NB4 (cell line): ENCODE data around the gene OTUD5.

Experiments
- MAX ChIP-seq: IDR thresholded peaks from 2 replicates; pipeline ENCODE4 v1.6.1; 2011; ENCODE audit warnings: low read depth, low read length
- MYC ChIP-seq: IDR thresholded peaks from 2 replicates; pipeline ENCODE4 v1.6.1; 2011; ENCODE audit warnings: low read depth, low read length
- POLR2A ChIP-seq: IDR thresholded peaks from 2 replicates; pipeline ENCODE4 v1.6.1; 2011; ENCODE audit warnings: mild to moderate bottlenecking; ENCODE audit not compliant: insufficient read length; ENCODE audit errors: extremely low read depth
- TF ChIP-seq, protein P1 (sequence below): IDR thresholded peaks from one replicate; pipeline ENCODE4 v1.5.1; 2012; ENCODE audit warnings: low read depth, low read length

DNA sequence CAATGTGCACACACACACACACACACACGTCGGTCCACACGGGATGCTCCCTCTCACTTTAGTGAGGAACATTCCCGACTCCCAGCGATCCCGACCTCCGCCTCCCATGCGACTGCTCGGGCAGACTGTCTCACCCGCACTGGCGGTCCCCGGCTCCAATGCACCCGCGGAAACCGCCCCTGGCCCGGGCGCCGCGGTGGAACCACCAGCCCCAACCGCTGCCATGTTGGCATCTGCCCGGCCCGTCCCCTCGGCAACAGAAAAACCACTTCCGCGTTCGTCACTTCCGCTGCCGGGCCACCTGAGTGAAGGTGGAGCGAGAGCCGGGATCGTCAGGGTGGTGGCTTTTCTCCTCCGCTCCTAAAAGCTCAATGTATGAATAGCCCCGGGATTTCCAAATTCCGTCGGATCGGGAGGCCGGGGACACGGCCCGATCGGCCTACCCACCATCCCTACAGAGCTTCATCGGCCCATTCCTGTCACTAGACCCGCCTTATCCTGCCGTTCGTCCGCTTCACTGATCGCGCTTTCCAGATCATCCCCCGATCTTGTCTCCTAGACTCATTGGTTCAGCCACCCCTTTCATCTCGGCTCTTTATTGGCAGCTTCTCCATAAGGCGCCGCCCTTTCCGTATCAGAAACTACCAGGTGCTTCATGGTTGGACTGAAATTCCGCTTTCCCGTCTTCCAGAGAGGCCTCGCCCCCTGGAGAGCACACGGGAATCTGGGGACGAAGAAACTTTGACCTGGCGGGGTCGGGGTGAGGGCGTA lies 45.8 kb downstream of the OTUD5 start, which contains the start of gene SLC35A2:
- TF ChIP-seq, protein P1, sequence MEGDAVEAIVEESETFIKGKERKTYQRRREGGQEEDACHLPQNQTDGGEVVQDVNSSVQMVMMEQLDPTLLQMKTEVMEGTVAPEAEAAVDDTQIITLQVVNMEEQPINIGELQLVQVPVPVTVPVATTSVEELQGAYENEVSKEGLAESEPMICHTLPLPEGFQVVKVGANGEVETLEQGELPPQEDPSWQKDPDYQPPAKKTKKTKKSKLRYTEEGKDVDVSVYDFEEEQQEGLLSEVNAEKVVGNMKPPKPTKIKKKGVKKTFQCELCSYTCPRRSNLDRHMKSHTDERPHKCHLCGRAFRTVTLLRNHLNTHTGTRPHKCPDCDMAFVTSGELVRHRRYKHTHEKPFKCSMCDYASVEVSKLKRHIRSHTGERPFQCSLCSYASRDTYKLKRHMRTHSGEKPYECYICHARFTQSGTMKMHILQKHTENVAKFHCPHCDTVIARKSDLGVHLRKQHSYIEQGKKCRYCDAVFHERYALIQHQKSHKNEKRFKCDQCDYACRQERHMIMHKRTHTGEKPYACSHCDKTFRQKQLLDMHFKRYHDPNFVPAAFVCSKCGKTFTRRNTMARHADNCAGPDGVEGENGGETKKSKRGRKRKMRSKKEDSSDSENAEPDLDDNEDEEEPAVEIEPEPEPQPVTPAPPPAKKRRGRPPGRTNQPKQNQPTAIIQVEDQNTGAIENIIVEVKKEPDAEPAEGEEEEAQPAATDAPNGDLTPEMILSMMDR: no peak
- TF ChIP-seq POLR2A (peak; percentile 44), MAX (peak; percentile 38; the same call in 1 of the 2 replicates), MYC (peak; percentile 34; the same call in 1 of the 2 replicates)
